ENCODE measurements around the gene SLC10A1. TPM values are rescaled to one million over a fixed set of nuclear protein-coding genes. Genes with fewer than 3 reads are reported as not detected.
A peak's percentile ranks its signal among the peaks of the same experiment; 100 is the strongest.

SLC10A1 gene
- total and polyA plus RNA-seq, 3 experiments from 2014 or later, result not detected

GRCh38 chr14:69786603-69787002 lies 10.4 kb downstream of the SLC10A1 start:
- H3K9me3 Mint-ChIP-seq, result no peaks in the 10 kb centered on the region
- no peak overlapping the region for H3K4me3 ChIP-seq (ENCODE audit: low read length)
- peaks cover 0 to 9% (median 5%) of the 10 kb centered on the region in 3 donors for H3K4me1 Mint-ChIP-seq
- ChIA-PET CTCF (no interaction called here), POLR2A (no interaction called here)
- no peaks in the 10 kb centered on the region for H3K4me1 ChIP-seq (ENCODE audit: insufficient read depth, low read length)
- H3K9me3 ChIP-seq (ENCODE audit: low read length), result no peaks in the 10 kb centered on the region
- H3K27me3 ChIP-seq (ENCODE audit: insufficient read depth, low read length, poor library complexity, severe bottlenecking), result no peaks in the 10 kb centered on the region
- H3K4me3 Mint-ChIP-seq, result no peak overlapping the region
- no peaks in the 10 kb centered on the region for H3K36me3 ChIP-seq (ENCODE audit: insufficient read depth, low read length)
- DNase-seq, result no peak
- peaks cover 0 to 19% (median 3%) of the 10 kb centered on the region in 3 donors for H3K36me3 Mint-ChIP-seq
- peak overlapping the region in 1 of 8 donors; percentile 77 for H3K27ac Mint-ChIP-seq
- H3K27me3 Mint-ChIP-seq, result no peaks in the 10 kb centered on the region
- no peak overlapping the region for H3K27ac ChIP-seq (ENCODE audit: low read depth, low read length)

GRCh38 chr14:69784942-69785341 lies 12.1 kb downstream of the SLC10A1 start:
- ChIA-PET CTCF (no interaction called here), POLR2A (no interaction called here)
- peaks cover 0 to 32% (median 7%) of the 10 kb centered on the region in 3 donors for H3K36me3 Mint-ChIP-seq
- DNase-seq, result no peak
- H3K9me3 Mint-ChIP-seq, result no peaks in the 10 kb centered on the region
- no peak overlapping the region for H3K4me3 ChIP-seq (ENCODE audit: low read length)
- peak overlapping the region in 1 of 8 donors; percentile 17 for H3K27ac Mint-ChIP-seq
- H3K4me1 Mint-ChIP-seq, result peaks cover 8 to 21% (median 20%) of the 10 kb centered on the region in 3 donors
- no peak overlapping the region for H3K27ac ChIP-seq (ENCODE audit: low read depth, low read length)
- no peaks in the 10 kb centered on the region for H3K27me3 Mint-ChIP-seq
- no peaks in the 10 kb centered on the region for H3K9me3 ChIP-seq (ENCODE audit: low read length)
- no peaks in the 10 kb centered on the region for H3K4me1 ChIP-seq (ENCODE audit: insufficient read depth, low read length)
- no peaks in the 10 kb centered on the region for H3K27me3 ChIP-seq (ENCODE audit: insufficient read depth, low read length, poor library complexity, severe bottlenecking)
- no peaks in the 10 kb centered on the region for H3K36me3 ChIP-seq (ENCODE audit: insufficient read depth, low read length)
- H3K4me3 Mint-ChIP-seq, result no peak overlapping the region

GRCh38 chr14:69780952-69781351 lies 16.1 kb downstream of the SLC10A1 start:
- Mint-ChIP-seq H3K36me3 (peaks cover 0 to 60% (median 21%) of the 10 kb centered on the region in 3 donors), H3K4me3 (no peak overlapping the region), H3K9me3 (no peaks in the 10 kb centered on the region), H3K27ac (peak overlapping the region in 5 of 8 donors; percentile 2 to 73 (median 38)), H3K27me3 (no peaks in the 10 kb centered on the region), H3K4me1 (peaks cover 36 to 57% (median 54%) of the 10 kb centered on the region in 3 donors)
- Histone ChIP-seq H3K36me3 (ENCODE audit: insufficient read depth, low read length) (peaks cover 1% of the 10 kb centered on the region), H3K4me3 (ENCODE audit: low read length) (no peak overlapping the region), H3K27me3 (ENCODE audit: insufficient read depth, low read length, poor library complexity, severe bottlenecking) (no peaks in the 10 kb centered on the region), H3K27ac (ENCODE audit: low read depth, low read length) (no peak overlapping the region), H3K9me3 (ENCODE audit: low read length) (no peaks in the 10 kb centered on the region), H3K4me1 (ENCODE audit: insufficient read depth, low read length) (peaks cover 14% of the 10 kb centered on the region)
- POLR2A ChIA-PET, result no interaction called here
- no peak for DNase-seq
- CTCF ChIA-PET, result no interaction called here

DNA sequence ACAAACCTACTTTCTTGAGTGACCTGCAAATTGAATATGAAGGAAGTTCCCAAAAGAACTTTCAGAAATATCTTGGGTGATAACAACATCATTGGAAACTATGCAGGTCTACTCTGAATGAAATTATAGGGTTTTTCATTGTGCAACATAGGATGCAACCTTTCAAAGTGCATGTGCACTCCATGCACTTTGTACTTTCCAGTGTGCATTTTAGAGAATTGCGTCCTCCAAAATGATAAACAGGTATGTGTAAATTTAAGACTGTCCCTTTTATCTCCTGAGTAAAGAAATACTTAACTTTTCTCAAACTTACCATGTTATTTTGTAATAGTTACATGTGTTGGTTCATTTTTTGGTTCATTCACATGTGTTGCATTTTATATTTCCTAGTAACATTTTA lies 16.9 kb downstream of the SLC10A1 start:
- peaks cover 19% of the 10 kb centered on the region for H3K4me1 ChIP-seq (ENCODE audit: insufficient read depth, low read length)
- H3K27ac ChIP-seq (ENCODE audit: low read depth, low read length), result no peak overlapping the region
- Mint-ChIP-seq H3K36me3 (peaks cover 0 to 65% (median 25%) of the 10 kb centered on the region in 3 donors), H3K4me3 (no peak overlapping the region), H3K9me3 (no peaks in the 10 kb centered on the region), H3K27me3 (no peaks in the 10 kb centered on the region), H3K27ac (peak overlapping the region in 2 of 8 donors; percentile 6 to 16), H3K4me1 (peaks cover 42 to 63% (median 61%) of the 10 kb centered on the region in 3 donors)
- H3K36me3 ChIP-seq (ENCODE audit: insufficient read depth, low read length), result peaks cover 8% of the 10 kb centered on the region
- no peak overlapping the region for H3K4me3 ChIP-seq (ENCODE audit: low read length)
- H3K27me3 ChIP-seq (ENCODE audit: insufficient read depth, low read length, poor library complexity, severe bottlenecking), result no peaks in the 10 kb centered on the region
- no peaks in the 10 kb centered on the region for H3K9me3 ChIP-seq (ENCODE audit: low read length)
- ChIA-PET CTCF (no interaction called here), POLR2A (no interaction called here)
- no peak for DNase-seq

DNA sequence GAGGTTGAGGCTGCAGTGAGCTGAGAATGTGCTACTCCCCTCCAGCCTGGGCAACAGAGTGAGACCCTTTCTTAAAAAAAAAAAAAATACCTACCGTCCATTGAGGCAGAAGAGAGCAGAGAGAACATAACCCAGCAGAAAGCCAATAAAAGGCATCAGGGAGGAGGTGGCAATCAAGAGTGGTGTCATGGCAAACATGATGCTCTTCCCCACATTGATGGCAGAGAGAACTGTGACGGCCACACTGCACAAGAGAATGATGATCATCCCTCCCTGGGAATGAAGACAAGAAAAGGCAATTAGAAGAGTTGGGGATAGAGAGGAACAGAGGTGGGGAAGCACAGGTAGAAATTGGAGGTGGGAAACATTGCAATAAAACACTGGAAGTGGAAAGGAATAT lies 18.0 kb downstream of the SLC10A1 start:
- Histone ChIP-seq H3K27me3 (ENCODE audit: insufficient read depth, low read length, poor library complexity, severe bottlenecking) (no peaks in the 10 kb centered on the region), H3K36me3 (ENCODE audit: insufficient read depth, low read length) (peaks cover 8% of the 10 kb centered on the region), H3K4me1 (ENCODE audit: insufficient read depth, low read length) (peaks cover 19% of the 10 kb centered on the region), H3K9me3 (ENCODE audit: low read length) (no peaks in the 10 kb centered on the region), H3K4me3 (ENCODE audit: low read length) (no peak overlapping the region), H3K27ac (ENCODE audit: low read depth, low read length) (no peak overlapping the region)
- no peak for DNase-seq
- H3K27ac Mint-ChIP-seq, result peak overlapping the region in 5 of 8 donors; percentile 43 to 92 (median 77)
- ChIA-PET CTCF (no interaction called here), POLR2A (no interaction called here)
- no peaks in the 10 kb centered on the region for H3K9me3 Mint-ChIP-seq
- peak overlapping the region in 1 of 7 donors; percentile 55 for H3K4me3 Mint-ChIP-seq
- H3K27me3 Mint-ChIP-seq, result no peaks in the 10 kb centered on the region
- peaks cover 3 to 74% (median 26%) of the 10 kb centered on the region in 3 donors for H3K36me3 Mint-ChIP-seq
- H3K4me1 Mint-ChIP-seq, result peaks cover 47 to 71% (median 71%) of the 10 kb centered on the region in 3 donors

GRCh38 chr14:69776875-69777453 lies 20.1 kb downstream of the SLC10A1 start:
- Histone ChIP-seq H3K4me1 (ENCODE audit: insufficient read depth, low read length) (peaks cover 27% of the 10 kb centered on the region), H3K36me3 (ENCODE audit: insufficient read depth, low read length) (peaks cover 25% of the 10 kb centered on the region), H3K27ac (ENCODE audit: low read depth, low read length) (no peak overlapping the region), H3K27me3 (ENCODE audit: insufficient read depth, low read length, poor library complexity, severe bottlenecking) (no peaks in the 10 kb centered on the region), H3K9me3 (ENCODE audit: low read length) (no peaks in the 10 kb centered on the region), H3K4me3 (ENCODE audit: low read length) (no peak overlapping the region)
- Mint-ChIP-seq H3K27ac (peak overlapping the region in 7 of 8 donors; percentile 6 to 77 (median 65)), H3K9me3 (no peaks in the 10 kb centered on the region), H3K4me3 (peak overlapping the region in 1 of 7 donors; percentile 7), H3K4me1 (peaks cover 64 to 89% (median 88%) of the 10 kb centered on the region in 3 donors), H3K27me3 (no peaks in the 10 kb centered on the region), H3K36me3 (peaks cover 14 to 92% (median 37%) of the 10 kb centered on the region in 3 donors)
- CTCF ChIA-PET, result no interaction called here
- POLR2A ChIA-PET, result interaction anchor here (2.5 kb wide), 1 partner anchor 10 kb away, joined by 17 read pairs; the partner anchor contains the start of gene SRSF5
- no peak for DNase-seq

DNA sequence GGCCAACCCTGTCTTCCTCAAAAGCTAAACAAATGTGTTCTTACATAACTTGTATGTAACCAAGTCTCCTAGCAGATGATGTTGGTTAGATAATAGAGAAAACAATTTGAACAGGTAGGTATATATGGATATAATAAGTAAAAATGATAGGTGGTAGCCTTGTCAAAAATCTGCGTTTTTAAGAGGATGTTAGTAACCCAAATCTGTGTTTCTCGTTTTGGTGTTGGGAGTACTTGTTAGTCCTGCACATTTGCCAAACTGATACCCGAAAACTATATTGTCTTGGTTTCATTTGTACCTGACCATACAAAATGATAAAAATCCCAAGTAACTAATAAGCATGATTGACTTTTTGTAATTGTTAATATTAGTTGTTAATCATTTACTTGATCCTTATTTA lies 22.0 kb downstream of the SLC10A1 start:
- Histone ChIP-seq H3K4me3 (ENCODE audit: low read length) (no peak overlapping the region), H3K9me3 (ENCODE audit: low read length) (no peaks in the 10 kb centered on the region), H3K36me3 (ENCODE audit: insufficient read depth, low read length) (peaks cover 44% of the 10 kb centered on the region), H3K27me3 (ENCODE audit: insufficient read depth, low read length, poor library complexity, severe bottlenecking) (no peaks in the 10 kb centered on the region), H3K4me1 (ENCODE audit: insufficient read depth, low read length) (peaks cover 41% of the 10 kb centered on the region), H3K27ac (ENCODE audit: low read depth, low read length) (no peak overlapping the region)
- no peaks in the 10 kb centered on the region for H3K27me3 Mint-ChIP-seq
- H3K4me1 Mint-ChIP-seq, result peaks cover 72 to 92% (median 90%) of the 10 kb centered on the region in 3 donors
- peak overlapping the region in 2 of 7 donors; percentile 24 to 65 for H3K4me3 Mint-ChIP-seq
- peak overlapping the region in 5 of 8 donors; percentile 64 to 82 (median 73) for H3K27ac Mint-ChIP-seq
- DNase-seq, result no peak
- H3K9me3 Mint-ChIP-seq, result no peaks in the 10 kb centered on the region
- POLR2A ChIA-PET, result interaction anchor here (2.5 kb wide), 1 partner anchor 8 kb away, joined by 17 read pairs; the partner anchor contains the start of gene SRSF5
- H3K36me3 Mint-ChIP-seq, result peaks cover 26 to 94% (median 48%) of the 10 kb centered on the region in 3 donors
- CTCF ChIA-PET, result no interaction called here

DNA sequence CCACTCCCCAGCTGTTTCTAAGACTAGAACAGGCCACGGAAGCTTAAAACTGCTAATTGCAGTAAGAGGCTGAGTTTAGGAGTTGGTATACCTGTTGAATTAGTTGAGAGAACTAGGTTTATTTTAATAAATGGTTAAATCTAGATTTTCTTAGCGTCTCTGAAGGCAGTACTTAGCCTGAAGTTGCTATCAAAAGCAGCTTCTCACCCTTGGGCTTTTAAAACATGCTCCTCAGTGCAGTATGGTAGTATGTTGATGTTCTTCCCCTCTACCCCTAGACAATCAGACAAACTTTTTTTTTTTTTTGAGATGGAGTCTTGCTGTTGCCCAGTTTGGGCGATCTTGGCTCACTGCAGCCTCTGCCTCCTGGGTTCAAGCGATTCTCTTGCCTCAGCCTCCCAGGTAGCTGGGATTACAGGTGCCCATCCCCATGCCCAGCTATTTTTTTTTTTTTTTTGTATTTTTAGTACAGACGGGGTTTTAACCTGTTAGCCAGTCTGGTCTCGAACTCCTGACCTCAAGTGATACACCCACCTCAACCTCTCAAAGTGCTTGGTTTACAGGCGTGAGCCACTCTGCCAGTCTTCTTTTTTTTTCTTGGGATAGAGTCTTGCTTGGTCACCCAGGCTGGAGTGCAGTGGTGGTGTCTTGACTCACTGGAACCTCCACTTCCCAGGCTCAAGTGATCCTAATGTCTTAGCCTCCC lies 23.3 kb downstream of the SLC10A1 start:
- peak overlapping the region in 4 of 8 donors; percentile 17 to 86 (median 64) for H3K27ac Mint-ChIP-seq
- peaks cover 0 to 3% of the 10 kb centered on the region in 2 donors for H3K27me3 Mint-ChIP-seq
- Histone ChIP-seq H3K27ac (ENCODE audit: low read depth, low read length) (no peak overlapping the region), H3K27me3 (ENCODE audit: insufficient read depth, low read length, poor library complexity, severe bottlenecking) (no peaks in the 10 kb centered on the region), H3K36me3 (ENCODE audit: insufficient read depth, low read length) (peaks cover 56% of the 10 kb centered on the region), H3K4me1 (ENCODE audit: insufficient read depth, low read length) (peaks cover 54% of the 10 kb centered on the region), H3K4me3 (ENCODE audit: low read length) (no peak overlapping the region), H3K9me3 (ENCODE audit: low read length) (no peaks in the 10 kb centered on the region)
- H3K9me3 Mint-ChIP-seq, result no peaks in the 10 kb centered on the region
- H3K4me3 Mint-ChIP-seq, result peak overlapping the region in 2 of 7 donors; percentile 10 to 70
- H3K4me1 Mint-ChIP-seq, result peaks cover 81 to 95% (median 95%) of the 10 kb centered on the region in 3 donors
- H3K36me3 Mint-ChIP-seq, result peaks cover 36 to 94% (median 57%) of the 10 kb centered on the region in 3 donors
- POLR2A ChIA-PET, result interaction anchor here (0.6 kb wide), 1 partner anchor 1151 kb away, joined by 6 read pairs; no protein-coding TSS in a partner anchor
- CTCF ChIA-PET, result no interaction called here
- DNase-seq, result no peak
